ENCODE data around the gene HELZ. TPM values are rescaled to one million over a fixed set of nuclear protein-coding genes. Genes with fewer than 3 reads are reported as not detected.

Gene HELZ
- polyA plus RNA-seq, 1 of the 3 experiments (the other 2 are of a cell fraction) = 4.3 TPM

DNA sequence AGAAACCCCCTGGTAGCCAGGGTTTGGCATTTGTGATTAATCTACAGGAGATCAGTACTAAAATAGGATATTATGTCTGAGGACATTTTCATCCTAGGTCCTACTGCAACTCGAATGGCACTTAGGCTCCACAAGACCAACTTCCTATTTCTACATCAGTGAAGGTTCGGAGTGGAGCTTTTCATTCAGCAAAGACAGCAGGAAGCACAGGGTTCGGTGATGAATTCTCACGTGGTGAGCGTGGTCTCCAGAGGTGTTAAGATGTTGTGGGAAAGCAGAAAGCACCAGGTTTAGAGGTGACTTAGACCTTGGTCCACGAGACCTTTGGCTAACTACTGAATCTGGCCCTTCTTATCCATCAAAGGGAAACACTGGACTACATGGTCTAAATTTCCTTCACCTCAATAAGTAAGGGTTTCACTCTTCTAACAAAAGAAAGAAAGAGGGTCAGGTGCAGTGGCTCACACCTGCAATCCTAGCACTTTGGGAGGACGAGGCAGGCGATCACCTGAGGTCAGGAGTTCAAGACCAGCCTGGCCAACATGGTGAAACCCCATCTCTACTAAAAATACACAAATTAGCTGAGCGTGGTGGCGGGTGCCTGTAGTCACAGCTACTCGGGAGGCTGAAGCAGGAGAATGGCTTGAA lies 13.9 kb upstream of the HELZ start:
- CTCF ChIA-PET = interaction anchor here (1.3 kb wide), 1 partner anchor 38 kb away, joined by 4 read pairs; no protein-coding TSS in a partner anchor
- 89% methylated on average over 11 of the region's 11 CpGs for WGBS (ENCODE audit: low lambda C conversion rate)
- H2AFZ ChIP-seq (ENCODE audit: low read depth) = no peak overlapping the region

GRCh38 chr17:67256075-67256732 lies 11.2 kb upstream of the HELZ start:
- H3K4me2 ChIP-seq = no peak overlapping the region
- CTCF ChIA-PET = interaction anchor here (1.0 kb wide), 1 partner anchor 11 kb away, joined by 3 read pairs; the partner anchor contains the start of gene HELZ
- no peaks in the 10 kb centered on the region for H3K79me2 ChIP-seq (ENCODE audit: insufficient read depth)
- POLR2A ChIA-PET = interaction anchor here (0.7 kb wide), 1 partner anchor 26 kb away, joined by 3 read pairs; no protein-coding TSS in a partner anchor
- DNase-seq = no peak
- H3K9ac ChIP-seq = no peak overlapping the region
- H2AFZ ChIP-seq (ENCODE audit: low read depth) = no peak overlapping the region
- no peak overlapping the region for H3K27ac ChIP-seq (ENCODE audit: low read depth in 2 of 2, low read length in 1 of 2)
- H3K36me3 ChIP-seq (replicated peaks in 1 of 2; ENCODE audit: control insufficient read depth in 1 of 2, insufficient read depth in 2 of 2, low read length in 1 of 2) = no peaks in the 10 kb centered on the region
- 89% methylated on average over 5 of the region's 5 CpGs for WGBS (ENCODE audit: low lambda C conversion rate)
- no peaks in the 10 kb centered on the region for H3K27me3 ChIP-seq (ENCODE audit: insufficient read depth)
- H3F3A ChIP-seq (replicated peaks; ENCODE audit: insufficient read depth) = peaks cover 8% of the 10 kb centered on the region
- H3K9me2 ChIP-seq = no peaks in the 10 kb centered on the region
- peaks cover 5% of the 10 kb centered on the region; the same call in 1 of the 2 replicates for H3K9me3 ChIP-seq
- no peaks in the 10 kb centered on the region for H4K20me1 ChIP-seq (ENCODE audit: insufficient read depth)
- H3K4me3 ChIP-seq (ENCODE audit: low read depth in 2 of 2, low read length in 1 of 2) = no peak overlapping the region
- no peaks in the 10 kb centered on the region; a peak in 1 of 4 replicates for H3K4me1 ChIP-seq (ENCODE audit: control insufficient read depth in 1 of 2, insufficient read depth in 2 of 2, low read depth in 1 of 2, low read length in 1 of 2)
- TF ChIP-seq NFIC (IDR thresholded peaks at IDR 0.05; ENCODE audit: borderline replicate concordance) = no peak
- no peak for TF ChIP-seq YY1 (IDR thresholded peaks at IDR 0.05; ENCODE audit: low read depth)
- TF ChIP-seq, protein P1, sequence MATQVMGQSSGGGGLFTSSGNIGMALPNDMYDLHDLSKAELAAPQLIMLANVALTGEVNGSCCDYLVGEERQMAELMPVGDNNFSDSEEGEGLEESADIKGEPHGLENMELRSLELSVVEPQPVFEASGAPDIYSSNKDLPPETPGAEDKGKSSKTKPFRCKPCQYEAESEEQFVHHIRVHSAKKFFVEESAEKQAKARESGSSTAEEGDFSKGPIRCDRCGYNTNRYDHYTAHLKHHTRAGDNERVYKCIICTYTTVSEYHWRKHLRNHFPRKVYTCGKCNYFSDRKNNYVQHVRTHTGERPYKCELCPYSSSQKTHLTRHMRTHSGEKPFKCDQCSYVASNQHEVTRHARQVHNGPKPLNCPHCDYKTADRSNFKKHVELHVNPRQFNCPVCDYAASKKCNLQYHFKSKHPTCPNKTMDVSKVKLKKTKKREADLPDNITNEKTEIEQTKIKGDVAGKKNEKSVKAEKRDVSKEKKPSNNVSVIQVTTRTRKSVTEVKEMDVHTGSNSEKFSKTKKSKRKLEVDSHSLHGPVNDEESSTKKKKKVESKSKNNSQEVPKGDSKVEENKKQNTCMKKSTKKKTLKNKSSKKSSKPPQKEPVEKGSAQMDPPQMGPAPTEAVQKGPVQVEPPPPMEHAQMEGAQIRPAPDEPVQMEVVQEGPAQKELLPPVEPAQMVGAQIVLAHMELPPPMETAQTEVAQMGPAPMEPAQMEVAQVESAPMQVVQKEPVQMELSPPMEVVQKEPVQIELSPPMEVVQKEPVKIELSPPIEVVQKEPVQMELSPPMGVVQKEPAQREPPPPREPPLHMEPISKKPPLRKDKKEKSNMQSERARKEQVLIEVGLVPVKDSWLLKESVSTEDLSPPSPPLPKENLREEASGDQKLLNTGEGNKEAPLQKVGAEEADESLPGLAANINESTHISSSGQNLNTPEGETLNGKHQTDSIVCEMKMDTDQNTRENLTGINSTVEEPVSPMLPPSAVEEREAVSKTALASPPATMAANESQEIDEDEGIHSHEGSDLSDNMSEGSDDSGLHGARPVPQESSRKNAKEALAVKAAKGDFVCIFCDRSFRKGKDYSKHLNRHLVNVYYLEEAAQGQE (IDR thresholded peaks at IDR 0.05; ENCODE audit: low read depth, low read length) = no peak
- TF ChIP-seq NRF1 (IDR thresholded peaks at IDR 0.05; ENCODE audit: low read depth, low read length) = no peak
- no peak for TF ChIP-seq RAD21 (IDR thresholded peaks at IDR 0.05; ENCODE audit: low read length)
- no peak for TF ChIP-seq FOXM1 (IDR thresholded peaks at IDR 0.05; ENCODE audit: low read depth)
- TF ChIP-seq, protein P2, sequence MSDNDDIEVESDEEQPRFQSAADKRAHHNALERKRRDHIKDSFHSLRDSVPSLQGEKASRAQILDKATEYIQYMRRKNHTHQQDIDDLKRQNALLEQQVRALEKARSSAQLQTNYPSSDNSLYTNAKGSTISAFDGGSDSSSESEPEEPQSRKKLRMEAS (IDR thresholded peaks at IDR 0.05; ENCODE audit: low read depth) = no peak
- no peak for TF ChIP-seq TCF12 (IDR thresholded peaks at IDR 0.05)
- TF ChIP-seq PBX3 (IDR thresholded peaks at IDR 0.05) = no peak
- TF ChIP-seq USF2 (IDR thresholded peaks at IDR 0.05; ENCODE audit: borderline replicate concordance, low read depth, low read length) = no peak
- TF ChIP-seq EP300 (IDR thresholded peaks at IDR 0.05; ENCODE audit: borderline replicate concordance in 1 of 2, low read depth in 1 of 2, low read length in 1 of 2) = no peak
- TF ChIP-seq MXI1 (IDR thresholded peaks at IDR 0.05; ENCODE audit: low read depth, low read length) = no peak
- no peak for TF ChIP-seq POLR2AphosphoS5 (IDR thresholded peaks at IDR 0.05; ENCODE audit: low read depth, low read length)

More for the DNA sequence above, 13.9 kb upstream of the HELZ start:
- H3K27ac ChIP-seq (ENCODE audit: low read depth in 2 of 2, low read length in 1 of 2) = no peak overlapping the region
- H4K20me1 ChIP-seq (ENCODE audit: insufficient read depth) = no peaks in the 10 kb centered on the region
- TF ChIP-seq RCOR1 (IDR thresholded peaks at IDR 0.05; ENCODE audit: low read length) = no peak
- TF ChIP-seq MEF2A (IDR thresholded peaks at IDR 0.05; ENCODE audit: borderline replicate concordance, low read depth) = no peak
- no peak for TF ChIP-seq RFX5 (IDR thresholded peaks at IDR 0.05; ENCODE audit: low read length)
- no peak for TF ChIP-seq POLR2AphosphoS5 (IDR thresholded peaks at IDR 0.05; ENCODE audit: low read depth, low read length)
- TF ChIP-seq USF2 (IDR thresholded peaks at IDR 0.05; ENCODE audit: borderline replicate concordance, low read depth, low read length) = no peak
- TF ChIP-seq GABPA (IDR thresholded peaks at IDR 0.05; ENCODE audit: low read depth) = no peak
- TF ChIP-seq NRF1 (IDR thresholded peaks at IDR 0.05; ENCODE audit: low read depth, low read length) = no peak
- TF ChIP-seq SMC3 (IDR thresholded peaks at IDR 0.05; ENCODE audit: low read depth, low read length) = no peak
- no peaks in the 10 kb centered on the region for H3K9me2 ChIP-seq
- peaks cover 3% of the 10 kb centered on the region for H3F3A ChIP-seq (replicated peaks; ENCODE audit: insufficient read depth)
- no peaks in the 10 kb centered on the region for H3K36me3 ChIP-seq (replicated peaks in 1 of 2; ENCODE audit: control insufficient read depth in 1 of 2, insufficient read depth in 2 of 2, low read length in 1 of 2)
- H3K9ac ChIP-seq = no peak overlapping the region
- no peaks in the 10 kb centered on the region for H3K79me2 ChIP-seq (ENCODE audit: insufficient read depth)
- peaks cover 5% of the 10 kb centered on the region; the same call in 1 of the 2 replicates for H3K9me3 ChIP-seq
- H3K4me3 ChIP-seq (ENCODE audit: low read depth in 2 of 2, low read length in 1 of 2) = no peak overlapping the region
- H3K4me1 ChIP-seq (ENCODE audit: control insufficient read depth in 1 of 2, insufficient read depth in 2 of 2, low read depth in 1 of 2, low read length in 1 of 2) = no peaks in the 10 kb centered on the region; a peak in 1 of 4 replicates
- no peak for DNase-seq
- H3K4me2 ChIP-seq = no peak overlapping the region
- POLR2A ChIA-PET = no interaction called here
- H3K27me3 ChIP-seq (ENCODE audit: insufficient read depth) = no peaks in the 10 kb centered on the region
